Naive thymus-derived CD4-positive, alpha-beta T cell (primary cell): ENCODE measurements around the gene FUCA2. TPM values are rescaled to one million over a fixed set of nuclear protein-coding genes. Genes with fewer than 3 reads are reported as not detected.
"Not testable (repeated sequence)": the region's sequence is repeated elsewhere in the genome, so short reads cannot be mapped to it uniquely, and the experiment has no call there.

Experiments used
- ATAC-seq: fragments of 150-1000 bp; cut with Tn5 transposase; 2 replicates; pipeline ENCODE4 v1.10.0; 2021; ENCODE audit warnings: mild to moderate bottlenecking, moderate library complexity
- CTCF ChIA-PET: fragments of 350-600 bp; sonication (Branson Sonifier 250); formaldehyde crosslinking; loops from one replicate; lab custom pipeline; 2021; ENCODE audit warnings: antibody characterized with exemption; lab: Charles Lee
- POLR2A ChIA-PET: fragments of 350-600 bp; sonication (Branson Sonifier 250); formaldehyde crosslinking; loops from one replicate; lab custom pipeline; 2021; ENCODE audit warnings: antibody characterized with exemption, inconsistent platforms; lab: Charles Lee
- DNase-seq, 9 donors: peaks; one replicate each; pipeline versions ENCODE4 v3.0.0 to v3.0.0-alpha.2; 2020 to 2022; ENCODE audit warnings: mixed read lengths in 1 of 9
- H3K27ac ChIP-seq: one replicate; pipeline ENCODE4 v1.7.0; 2013; ENCODE audit warnings: mild to moderate bottlenecking, low read depth, low read length, moderate library complexity
- H3K27me3 ChIP-seq, 2 donors: one replicate each; pipeline ENCODE4 v1.7.0; 2013; ENCODE audit warnings: low read length in 2 of 2, mild to moderate bottlenecking in 2 of 2, moderate library complexity in 2 of 2; ENCODE audit not compliant: control insufficient read depth in 2 of 2, insufficient read depth in 2 of 2
- H3K36me3 ChIP-seq, 3 experiments: 1 replicate in 2 of 3; 2 replicates in 1 of 3; pipeline ENCODE4 v1.7.0; 2013; ENCODE audit warnings: low read length in 3 of 3, mild to moderate bottlenecking in 3 of 3, moderate library complexity in 1 of 3; ENCODE audit not compliant: insufficient read depth in 3 of 3, control insufficient read depth in 2 of 3
- H3K4me1 ChIP-seq, 2 donors: one replicate each; pipeline ENCODE4 v1.7.0; 2013; ENCODE audit warnings: low read length in 2 of 2, mild to moderate bottlenecking in 2 of 2, moderate library complexity in 1 of 2; ENCODE audit not compliant: control insufficient read depth in 2 of 2, insufficient read depth in 2 of 2
- H3K4me3 ChIP-seq: 2 replicates; pipeline ENCODE4 v1.7.0; 2013; ENCODE audit warnings: mild to moderate bottlenecking, low read length
- H3K9me3 ChIP-seq, 3 experiments: 1 replicate in 2 of 3; 2 replicates in 1 of 3; pipeline ENCODE4 v1.7.0; 2013; ENCODE audit warnings: low read length in 3 of 3; ENCODE audit not compliant: control insufficient read depth in 2 of 3
- H3K27ac Mint-ChIP-seq, 9 donors: one replicate each; pipeline ENCODE4 v1.8.0; 2020 to 2022; ENCODE audit warnings: mixed read lengths in 9 of 9, mild to moderate bottlenecking in 8 of 9, moderate library complexity in 5 of 9, inconsistent platforms in 2 of 9
- H3K27me3 Mint-ChIP-seq, 5 donors: one replicate each; pipeline ENCODE4 v1.8.0; 2021 to 2022; ENCODE audit warnings: mixed read lengths in 5 of 5, mild to moderate bottlenecking in 1 of 5
- H3K36me3 Mint-ChIP-seq, 5 donors: one replicate each; pipeline ENCODE4 v1.8.0; 2020 to 2022; ENCODE audit warnings: mixed read lengths in 5 of 5, mild to moderate bottlenecking in 3 of 5, inconsistent platforms in 1 of 5
- H3K4me1 Mint-ChIP-seq, 7 donors: one replicate each; pipeline ENCODE4 v1.8.0; 2020 to 2022; ENCODE audit warnings: mixed read lengths in 7 of 7, mild to moderate bottlenecking in 3 of 7, inconsistent platforms in 1 of 7
- H3K4me3 Mint-ChIP-seq, 10 donors: one replicate each; pipeline ENCODE4 v1.8.0; 2020 to 2022; ENCODE audit warnings: mild to moderate bottlenecking in 10 of 10, mixed read lengths in 10 of 10, moderate library complexity in 6 of 10, inconsistent platforms in 2 of 10
- H3K9me3 Mint-ChIP-seq, 11 donors: one replicate each; pipeline ENCODE4 v1.8.0; 2020 to 2022; ENCODE audit warnings: mixed read lengths in 11 of 11, mild to moderate bottlenecking in 4 of 11, inconsistent platforms in 1 of 11, moderate library complexity in 1 of 11
- intact Hi-C, 2 donors: fragments of 100-400 bp; cut with micrococcal nuclease; formaldehyde crosslinking; loops; one replicate each; pipeline ENCODE4 v1.15.1; 2023
- polyA plus RNA-seq, 2 donors: library from polyadenylated mRNA; unstranded; fragments of 300-500 nt; fragmentation: Illumina TruSeq; gene quantifications; one replicate each; pipeline ENCODE4 v1.2.3, GENCODE V29; 2021
- total RNA-seq, 6 experiments: library from RNA in 5 of 6; stranded (reverse) in 5 of 6; gene quantifications; 1 replicate in 5 of 6; 2 replicates in 1 of 6; pipeline ENCODE4 v1.2.3 and lab custom pipeline; 2021 to 2026

Gene FUCA2
- total and polyA plus RNA-seq, 7 experiments from 2014 or later: 4.4 to 14.9 (median 5.6) TPM

GRCh38 chr6:143449082-143449713 is 62.3 kb downstream of the FUCA2 start:
- H3K27me3 ChIP-seq: no peaks in the 10 kb centered on the region
- peaks cover 12 to 48% (median 35%) of the 10 kb centered on the region in 7 donors for H3K4me1 Mint-ChIP-seq
- peak overlapping the region; percentile 80 for H3K27ac ChIP-seq
- intact Hi-C loops: loop anchor here in 1 of 2 donors (10.0 kb wide), 1 partner anchor 706 kb away; the partner anchor contains the start of gene STX11
- peaks cover 14 to 18% of the 10 kb centered on the region in 2 donors for H3K4me1 ChIP-seq
- H3K9me3 ChIP-seq: no peaks in the 10 kb centered on the region
- no peak for ATAC-seq
- peaks cover 0 to 7% (median under 1%) of the 10 kb centered on the region in 5 donors for H3K36me3 Mint-ChIP-seq
- ChIA-PET POLR2A (interaction anchor here (0.6 to 2.3 kb wide), 2 partner anchors 62 to 1055 kb away, joined by 8 to 13 read pairs; partner anchors contain the start of gene FUCA2), CTCF (no interaction called here)
- no peaks in the 10 kb centered on the region for H3K27me3 Mint-ChIP-seq
- DNase-seq: no peak
- peaks cover 0 to 4% (median 0%) of the 10 kb centered on the region in 3 experiments for H3K36me3 ChIP-seq
- H3K4me3 Mint-ChIP-seq: peak overlapping the region in 9 of 10 donors; percentile 84 to 100 (median 99)
- H3K27ac Mint-ChIP-seq: peak overlapping the region in 5 of 9 donors; percentile 94 to 98 (median 96)
- H3K9me3 Mint-ChIP-seq: no peaks in the 10 kb centered on the region
- peak overlapping the region; percentile 89 for H3K4me3 ChIP-seq

- not testable (repeated sequence) for DNase-seq
Observed at GRCh38 chr6:143447865-143448264, 63.7 kb downstream of the FUCA2 start.

More at GRCh38 chr6:143447865-143448264, 63.7 kb downstream of the FUCA2 start:
- H3K4me3 Mint-ChIP-seq, H3K36me3 ChIP-seq, H3K9me3 Mint-ChIP-seq, H3K27me3 Mint-ChIP-seq, H3K4me3 ChIP-seq, H3K9me3 ChIP-seq, H3K27me3 ChIP-seq, CTCF ChIA-PET, H3K27ac ChIP-seq, H3K27ac Mint-ChIP-seq, ATAC-seq: not testable (repeated sequence)
- peaks cover 12 to 39% (median 26%) of the 10 kb centered on the region in 7 donors for H3K4me1 Mint-ChIP-seq
- POLR2A ChIA-PET: interaction anchor here (0.6 to 0.7 kb wide), 2 partner anchors 20 to 707 kb away, joined by 3 to 5 read pairs; no protein-coding TSS in a partner anchor
- peaks cover 0 to 16% (median 9%) of the 10 kb centered on the region in 5 donors for H3K36me3 Mint-ChIP-seq
- intact Hi-C loops: loop anchor here in 1 of 2 donors (10.0 kb wide), 1 partner anchor 707 kb away; the partner anchor contains the start of gene STX11
- H3K4me1 ChIP-seq: peaks cover 14 to 15% of the 10 kb centered on the region in 2 donors

Other genes with a start within 250 kb of the FUCA2 start
- 10 to 100 TPM; 18.4 to 25.8 (median 20.8) TPM for gene ADAT2, start 61.0 kb downstream of the FUCA2 start, total RNA-seq
- gene ADAT2, start 61.0 kb downstream of the FUCA2 start, polyA plus RNA-seq: 1 to 10 TPM; 1.2 to 2.7 TPM
- gene PEX3, start 60.9 kb downstream of the FUCA2 start, total RNA-seq: 10 to 100 TPM; 10.9 to 28.8 (median 19.1) TPM
- gene PEX3, start 60.9 kb downstream of the FUCA2 start, polyA plus RNA-seq: 10 to 100 TPM; 25.4 to 27.3 TPM
- gene PHACTR2, start 166.2 kb upstream of the FUCA2 start, total RNA-seq: 10 to 100 TPM; 15.0 to 42.2 (median 23.2) TPM
- 10 to 100 TPM; 10.0 to 18.8 TPM for gene PHACTR2, start 166.2 kb upstream of the FUCA2 start, polyA plus RNA-seq